SK-N-SH treated with all-trans-retinoic acid at 6 μM for 48 hours (cell line): ENCODE results near the gene MLLT6.

Source experiments
- PPARA ChIP-seq: fragments of 250-450 bp; sonication (Bioruptor Pico); IDR thresholded peaks from 2 replicates; pipeline ENCODE4 v1.5.0; 2020; ENCODE audit warnings: mild to moderate bottlenecking, borderline replicate concordance
- RARB ChIP-seq: fragments of 250-450 bp; sonication (Bioruptor Pico); IDR thresholded peaks from 2 replicates; pipeline ENCODE4 v1.8.0; 2021; ENCODE audit warnings: mild to moderate bottlenecking, moderate library complexity
- ZFP3 ChIP-seq: fragments of 250-450 bp; sonication (Bioruptor Pico); IDR thresholded peaks from 2 replicates; pipeline ENCODE4 v1.5.0; 2020; ENCODE audit warnings: mild to moderate bottlenecking, moderate library complexity
- ZNF70 ChIP-seq: fragments of 450-650 bp; formaldehyde crosslinking; IDR thresholded peaks from 2 replicates; pipeline ENCODE4 v1.5.0; 2020; ENCODE audit warnings: mild to moderate bottlenecking, moderate library complexity
- TF ChIP-seq, protein P1 (sequence below): fragments of 250-450 bp; sonication (Bioruptor Pico); IDR thresholded peaks from 2 replicates; pipeline ENCODE4 v1.8.0; 2020; ENCODE audit warnings: mild to moderate bottlenecking, moderate library complexity, borderline replicate concordance
- TF ChIP-seq, protein P2 (sequence below): fragments of 250-450 bp; sonication (Bioruptor Pico); IDR thresholded peaks from 2 replicates; pipeline ENCODE4 v1.5.1; 2020; ENCODE audit warnings: low read depth, mild to moderate bottlenecking, moderate library complexity

DNA sequence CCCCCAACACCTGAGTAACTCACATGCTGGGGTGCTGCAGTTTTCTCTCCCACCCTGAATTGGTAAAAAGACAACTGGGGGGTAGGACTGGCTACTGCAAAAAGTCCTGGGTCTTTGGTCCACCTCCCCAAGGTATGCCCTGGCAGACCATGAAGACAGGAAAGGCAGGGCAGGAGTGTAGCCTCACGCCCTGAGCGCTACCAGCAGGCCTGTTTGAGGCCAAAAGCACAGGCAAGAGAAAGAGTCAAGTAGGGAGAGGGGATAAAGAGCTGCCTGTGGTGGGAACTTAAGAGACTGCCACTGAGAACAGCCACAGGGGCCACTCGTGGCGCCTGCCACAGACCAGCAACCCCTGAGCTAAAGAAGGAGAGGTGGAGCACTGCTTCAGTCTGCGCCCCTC lies 61.3 kb downstream of the MLLT6 start:
- TF ChIP-seq, protein P1, sequence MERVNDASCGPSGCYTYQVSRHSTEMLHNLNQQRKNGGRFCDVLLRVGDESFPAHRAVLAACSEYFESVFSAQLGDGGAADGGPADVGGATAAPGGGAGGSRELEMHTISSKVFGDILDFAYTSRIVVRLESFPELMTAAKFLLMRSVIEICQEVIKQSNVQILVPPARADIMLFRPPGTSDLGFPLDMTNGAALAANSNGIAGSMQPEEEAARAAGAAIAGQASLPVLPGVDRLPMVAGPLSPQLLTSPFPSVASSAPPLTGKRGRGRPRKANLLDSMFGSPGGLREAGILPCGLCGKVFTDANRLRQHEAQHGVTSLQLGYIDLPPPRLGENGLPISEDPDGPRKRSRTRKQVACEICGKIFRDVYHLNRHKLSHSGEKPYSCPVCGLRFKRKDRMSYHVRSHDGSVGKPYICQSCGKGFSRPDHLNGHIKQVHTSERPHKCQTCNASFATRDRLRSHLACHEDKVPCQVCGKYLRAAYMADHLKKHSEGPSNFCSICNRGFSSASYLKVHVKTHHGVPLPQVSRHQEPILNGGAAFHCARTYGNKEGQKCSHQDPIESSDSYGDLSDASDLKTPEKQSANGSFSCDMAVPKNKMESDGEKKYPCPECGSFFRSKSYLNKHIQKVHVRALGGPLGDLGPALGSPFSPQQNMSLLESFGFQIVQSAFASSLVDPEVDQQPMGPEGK (CRISPR knock-in tag), result no peak
- no peak for TF ChIP-seq ZFP3
- TF ChIP-seq, protein P2, sequence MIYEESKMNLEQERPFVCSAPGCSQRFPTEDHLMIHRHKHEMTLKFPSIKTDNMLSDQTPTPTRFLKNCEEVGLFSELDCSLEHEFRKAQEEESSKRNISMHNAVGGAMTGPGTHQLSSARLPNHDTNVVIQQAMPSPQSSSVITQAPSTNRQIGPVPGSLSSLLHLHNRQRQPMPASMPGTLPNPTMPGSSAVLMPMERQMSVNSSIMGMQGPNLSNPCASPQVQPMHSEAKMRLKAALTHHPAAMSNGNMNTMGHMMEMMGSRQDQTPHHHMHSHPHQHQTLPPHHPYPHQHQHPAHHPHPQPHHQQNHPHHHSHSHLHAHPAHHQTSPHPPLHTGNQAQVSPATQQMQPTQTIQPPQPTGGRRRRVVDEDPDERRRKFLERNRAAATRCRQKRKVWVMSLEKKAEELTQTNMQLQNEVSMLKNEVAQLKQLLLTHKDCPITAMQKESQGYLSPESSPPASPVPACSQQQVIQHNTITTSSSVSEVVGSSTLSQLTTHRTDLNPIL (CRISPR knock-in tag), result no peak
- no peak for TF ChIP-seq RARB
- no peak for TF ChIP-seq ZNF70 (CRISPR knock-in tag)
- TF ChIP-seq PPARA (CRISPR knock-in tag), result no peak
